Activated naive CD4-positive, alpha-beta T cell treated with anti-CD3 and anti-CD28 coated beads for 36 hours (primary cell): ENCODE data around the gene SLC8B1. TPM values are rescaled to one million over a fixed set of nuclear protein-coding genes. Genes with fewer than 3 reads are reported as not detected.

Experiments used
- CTCF ChIA-PET: fragments of 350-600 bp; sonication (Branson Sonifier 250); formaldehyde crosslinking; loops from one replicate; lab custom pipeline; 2021; ENCODE audit warnings: antibody characterized with exemption; lab: Charles Lee
- DNase-seq: peaks from one replicate; pipeline ENCODE4 v3.0.0-alpha.2; 2020
- H3K27ac Mint-ChIP-seq: one replicate; pipeline ENCODE4 v1.8.0; 2021; ENCODE audit warnings: mild to moderate bottlenecking, mixed read lengths
- H3K27me3 Mint-ChIP-seq: one replicate; pipeline ENCODE4 v1.8.0; 2021; ENCODE audit warnings: low read depth, mixed read lengths
- H3K36me3 Mint-ChIP-seq: one replicate; pipeline ENCODE4 v1.8.0; 2021; ENCODE audit warnings: low read depth, mixed read lengths
- H3K4me1 Mint-ChIP-seq: one replicate; pipeline ENCODE4 v1.8.0; 2021; ENCODE audit warnings: low read depth, mixed read lengths
- H3K4me3 Mint-ChIP-seq: one replicate; pipeline ENCODE4 v1.8.0; 2021; ENCODE audit warnings: mild to moderate bottlenecking, moderate library complexity, mixed read lengths
- H3K9me3 Mint-ChIP-seq: one replicate; pipeline ENCODE4 v1.8.0; 2021; ENCODE audit warnings: mixed read lengths
- intact Hi-C: fragments of 100-400 bp; cut with micrococcal nuclease; formaldehyde crosslinking; loops from one replicate; pipeline ENCODE4 v1.15.1; 2023
- total RNA-seq, 2 experiments: library from RNA; stranded (reverse); gene quantifications; one replicate each; pipeline ENCODE4 v1.2.3, GENCODE V29; 2021

SLC8B1 gene
- total RNA-seq, 2 experiments from 2014 or later: 20.2 to 20.4 TPM

DNA sequence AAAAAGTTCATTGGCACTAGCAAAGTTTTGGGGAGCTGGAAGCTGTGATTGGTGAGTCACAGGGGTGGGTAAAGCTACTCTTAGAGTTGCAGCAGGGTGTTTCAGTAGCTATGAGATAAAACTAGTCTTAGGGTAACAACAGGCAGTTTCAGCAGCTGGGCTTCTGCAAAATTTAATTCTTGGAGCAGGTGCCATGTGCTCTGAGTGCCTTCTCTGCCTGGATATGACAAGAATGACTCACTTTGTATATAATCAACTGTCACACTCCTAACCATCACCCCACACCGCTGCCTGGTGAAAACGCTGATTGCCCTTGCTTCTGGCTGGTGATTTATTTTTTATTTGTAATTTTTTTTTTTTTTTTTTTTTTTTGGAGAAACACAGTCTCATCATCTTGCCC is 13.0 kb upstream of the SLC8B1 start:
- H3K36me3 Mint-ChIP-seq: no peaks in the 10 kb centered on the region
- no peaks in the 10 kb centered on the region for H3K4me1 Mint-ChIP-seq
- intact Hi-C loops: no loop called here
- no peak overlapping the region for H3K27ac Mint-ChIP-seq
- no peaks in the 10 kb centered on the region for H3K9me3 Mint-ChIP-seq
- H3K4me3 Mint-ChIP-seq: no peak overlapping the region
- DNase-seq: no peak
- no peaks in the 10 kb centered on the region for H3K27me3 Mint-ChIP-seq
- CTCF ChIA-PET: no interaction called here

- CTCF ChIA-PET: interaction anchor here (0.6 kb wide), 1 partner anchor 85 kb away, joined by 3 read pairs; no protein-coding TSS in a partner anchor
- no peak for DNase-seq
- Mint-ChIP-seq H3K4me3 (no peak overlapping the region), H3K27ac (no peak overlapping the region), H3K9me3 (no peaks in the 10 kb centered on the region), H3K36me3 (no peaks in the 10 kb centered on the region), H3K27me3 (no peaks in the 10 kb centered on the region), H3K4me1 (no peaks in the 10 kb centered on the region)
- intact Hi-C loops: no loop called here
Measured at GRCh38 chr12:113347107-113347506, 12.2 kb upstream of the SLC8B1 start.

DNA sequence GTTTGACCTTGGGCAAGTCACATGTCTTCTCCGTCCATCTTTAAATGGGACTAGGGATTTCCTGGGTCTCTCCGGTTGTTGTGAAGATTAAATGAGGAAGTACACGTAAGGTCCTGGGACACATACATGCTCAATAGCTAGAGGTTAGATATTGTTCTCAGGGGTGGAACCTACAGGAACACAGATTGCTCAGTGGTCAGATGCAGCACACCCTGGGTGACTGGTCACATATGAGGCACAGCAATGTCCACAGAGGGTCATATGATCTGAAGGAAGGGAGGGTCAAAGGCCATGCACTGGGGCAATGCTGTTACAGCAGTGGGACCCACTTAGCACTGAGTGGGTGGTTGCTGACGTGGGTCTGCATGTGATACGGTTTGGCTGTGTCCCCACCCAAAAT is 11.4 kb upstream of the SLC8B1 start:
- no peak for DNase-seq
- intact Hi-C loops: no loop called here
- no peaks in the 10 kb centered on the region for H3K4me1 Mint-ChIP-seq
- H3K4me3 Mint-ChIP-seq: no peak overlapping the region
- CTCF ChIA-PET: interaction anchor here (0.6 to 0.7 kb wide), 2 partner anchors 10 to 84 kb away, joined by 3 read pairs; no protein-coding TSS in a partner anchor
- no peaks in the 10 kb centered on the region for H3K27me3 Mint-ChIP-seq
- no peaks in the 10 kb centered on the region for H3K9me3 Mint-ChIP-seq
- no peaks in the 10 kb centered on the region for H3K36me3 Mint-ChIP-seq
- H3K27ac Mint-ChIP-seq: no peak overlapping the region

DNA sequence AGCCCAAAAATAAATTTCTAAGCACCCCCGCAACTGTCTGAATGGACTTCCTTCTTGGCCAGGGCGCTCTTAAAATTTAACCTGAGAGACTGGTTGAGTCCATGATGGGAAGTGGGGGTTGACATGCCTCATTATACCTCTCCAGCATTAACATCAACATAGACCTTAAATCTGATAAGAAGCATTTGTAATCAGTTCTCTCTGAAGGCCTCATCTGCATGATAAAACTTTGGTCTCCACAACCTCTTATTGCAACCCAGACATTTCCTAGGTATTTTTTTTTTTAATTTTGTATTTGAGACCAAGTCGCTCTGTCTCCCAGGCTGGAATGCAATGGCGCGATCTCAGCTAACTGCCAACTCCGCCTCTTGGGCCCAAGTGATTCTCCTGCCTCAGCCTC is 10.4 kb upstream of the SLC8B1 start:
- intact Hi-C loops: no loop called here
- H3K4me1 Mint-ChIP-seq: no peaks in the 10 kb centered on the region
- no peak overlapping the region for H3K27ac Mint-ChIP-seq
- no peak overlapping the region for H3K4me3 Mint-ChIP-seq
- H3K36me3 Mint-ChIP-seq: no peaks in the 10 kb centered on the region
- no peaks in the 10 kb centered on the region for H3K27me3 Mint-ChIP-seq
- CTCF ChIA-PET: no interaction called here
- no peak for DNase-seq
- no peaks in the 10 kb centered on the region for H3K9me3 Mint-ChIP-seq

DNA sequence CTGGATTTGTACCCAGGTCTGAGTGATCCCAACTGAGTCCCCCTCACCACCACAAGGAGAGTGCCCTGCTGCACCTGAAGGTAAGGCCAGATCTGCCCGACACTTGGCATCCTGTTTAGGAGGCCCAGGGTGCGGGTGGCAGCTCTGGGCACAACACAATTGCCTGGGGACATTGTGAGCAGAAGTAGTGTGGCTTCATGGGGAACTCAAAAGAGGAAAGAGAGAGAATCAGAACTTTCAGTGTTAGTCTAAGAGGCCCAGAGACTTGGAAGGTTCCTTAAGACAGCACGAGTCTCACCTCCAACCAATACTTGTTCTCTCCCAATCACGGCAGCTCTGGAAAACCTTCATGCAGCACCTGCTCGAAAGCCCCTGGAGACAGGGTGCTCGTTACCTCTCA is 6.6 kb upstream of the SLC8B1 start:
- Mint-ChIP-seq H3K36me3 (no peaks in the 10 kb centered on the region), H3K4me1 (no peaks in the 10 kb centered on the region), H3K4me3 (no peak overlapping the region), H3K9me3 (no peaks in the 10 kb centered on the region), H3K27me3 (no peaks in the 10 kb centered on the region), H3K27ac (no peak overlapping the region)
- CTCF ChIA-PET: no interaction called here
- no peak for DNase-seq
- intact Hi-C loops: no loop called here

DNA sequence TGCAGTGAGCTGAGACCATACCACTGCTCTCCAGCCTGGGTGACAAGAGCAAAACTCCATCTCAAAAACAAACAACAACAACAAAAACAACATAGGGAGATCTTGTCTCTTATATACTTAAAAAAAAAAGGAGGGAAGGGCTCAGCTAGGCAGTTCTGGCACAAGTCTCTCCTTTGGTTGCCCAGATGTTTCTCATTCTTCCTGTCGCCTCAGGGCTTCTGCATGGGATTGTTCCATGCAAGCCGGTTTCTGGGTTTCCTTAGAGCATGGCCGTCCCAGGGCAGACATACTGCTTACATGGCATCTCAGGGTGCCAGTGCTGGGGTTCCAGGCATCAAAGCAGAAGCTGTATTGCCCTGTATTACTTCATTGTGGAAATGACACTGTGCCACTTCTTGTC is 5.2 kb upstream of the SLC8B1 start:
- Mint-ChIP-seq H3K4me3 (no peak overlapping the region), H3K9me3 (no peaks in the 10 kb centered on the region), H3K27me3 (no peaks in the 10 kb centered on the region), H3K27ac (no peak overlapping the region), H3K4me1 (peaks cover 2% of the 10 kb centered on the region), H3K36me3 (no peaks in the 10 kb centered on the region)
- intact Hi-C loops: no loop called here
- no peak for DNase-seq
- CTCF ChIA-PET: no interaction called here

- CTCF ChIA-PET: no interaction called here
- peaks cover 2% of the 10 kb centered on the region for H3K36me3 Mint-ChIP-seq
- H3K4me1 Mint-ChIP-seq: peaks cover 2% of the 10 kb centered on the region
- no peaks in the 10 kb centered on the region for H3K9me3 Mint-ChIP-seq
- no peak overlapping the region for H3K4me3 Mint-ChIP-seq
- H3K27ac Mint-ChIP-seq: no peak overlapping the region
- intact Hi-C loops: no loop called here
- DNase-seq: no peak
- no peaks in the 10 kb centered on the region for H3K27me3 Mint-ChIP-seq
Measured at GRCh38 chr12:113339540-113339939, 4.6 kb upstream of the SLC8B1 start.

GRCh38 chr12:113333877-113334785 is 778 bp downstream of the SLC8B1 start:
- Mint-ChIP-seq H3K4me1 (peaks cover 42% of the 10 kb centered on the region), H3K36me3 (peaks cover 27% of the 10 kb centered on the region), H3K27ac (peak overlapping the region; percentile 84), H3K9me3 (no peaks in the 10 kb centered on the region), H3K27me3 (no peaks in the 10 kb centered on the region), H3K4me3 (peak overlapping the region; percentile 96)
- CTCF ChIA-PET: interaction anchor here (1.8 kb wide), 1 partner anchor 138 kb away, joined by 5 read pairs; no protein-coding TSS in a partner anchor
- intact Hi-C loops: loop anchor here (2.0 to 5.0 kb wide), 3 partner anchors 88 to 628 kb away; partner anchors contain the start of genes SDSL and TPCN1
- peak; percentile 13 for DNase-seq

DNA sequence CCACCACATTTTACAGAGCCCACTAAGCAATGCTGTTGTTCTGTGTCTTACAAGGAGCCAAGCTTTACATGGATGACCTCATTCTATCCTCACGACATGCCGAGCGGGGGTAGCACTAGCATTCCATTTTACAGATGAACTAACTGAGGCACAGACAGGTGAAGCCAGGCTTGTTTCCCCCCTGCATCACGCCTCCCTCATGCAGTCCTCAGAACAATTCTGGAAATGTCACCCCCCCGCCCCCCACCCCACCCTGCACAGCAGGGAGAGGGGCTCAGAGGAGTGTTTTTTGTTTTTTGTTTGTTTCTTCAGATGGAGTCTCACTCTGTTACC is 1.5 kb downstream of the SLC8B1 start:
- H3K27ac Mint-ChIP-seq: no peak overlapping the region
- H3K9me3 Mint-ChIP-seq: no peaks in the 10 kb centered on the region
- intact Hi-C loops: loop anchor here (5.0 kb wide), 2 partner anchors 89 to 629 kb away; partner anchors contain the start of gene SDSL
- H3K4me3 Mint-ChIP-seq: peak overlapping the region; percentile 96
- H3K4me1 Mint-ChIP-seq: peaks cover 45% of the 10 kb centered on the region
- CTCF ChIA-PET: no interaction called here
- peaks cover 32% of the 10 kb centered on the region for H3K36me3 Mint-ChIP-seq
- no peaks in the 10 kb centered on the region for H3K27me3 Mint-ChIP-seq
- DNase-seq: no peak

DNA sequence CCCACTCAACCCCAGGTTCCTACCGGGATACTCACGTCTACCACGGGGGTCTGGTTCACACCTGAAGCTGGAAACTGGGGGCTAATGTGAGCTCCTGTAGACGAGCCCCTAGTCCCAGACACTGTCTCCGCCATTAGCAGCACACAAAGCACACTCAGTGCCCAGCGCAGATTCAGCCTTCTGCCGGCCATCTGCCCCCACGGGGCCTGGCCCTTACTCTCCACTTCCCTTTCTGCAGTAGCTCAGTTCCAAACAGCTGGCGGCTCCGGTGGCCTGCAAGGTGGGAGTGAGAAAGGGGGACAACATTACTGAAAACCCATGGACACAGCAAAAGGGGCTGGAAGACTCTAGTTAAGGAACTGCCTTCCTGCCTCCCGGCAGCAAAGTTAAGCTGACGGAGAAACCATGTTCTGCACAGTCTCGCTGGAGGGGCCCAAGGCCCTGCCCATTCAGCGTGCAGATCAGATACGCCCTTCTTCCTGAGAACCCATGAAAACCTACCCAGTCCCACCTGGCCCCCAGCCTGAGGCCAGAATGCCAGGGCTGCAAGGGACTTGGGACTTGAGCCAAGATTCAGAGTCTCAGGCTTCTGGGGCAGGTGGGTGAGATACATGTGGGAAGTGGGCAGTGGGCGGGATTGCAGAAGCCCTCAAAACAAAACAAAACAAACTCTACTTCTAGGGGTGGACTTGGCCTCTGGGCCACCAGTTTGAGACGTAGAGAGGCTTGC is 2.1 kb downstream of the SLC8B1 start:
- Mint-ChIP-seq H3K36me3 (peaks cover 34% of the 10 kb centered on the region), H3K9me3 (no peaks in the 10 kb centered on the region), H3K27ac (no peak overlapping the region), H3K4me3 (peak overlapping the region; percentile 96), H3K27me3 (no peaks in the 10 kb centered on the region), H3K4me1 (peaks cover 47% of the 10 kb centered on the region)
- no peak for DNase-seq
- CTCF ChIA-PET: interaction anchor here (0.6 to 1.2 kb wide), 2 partner anchors 92 to 93 kb away, joined by 3 read pairs; no protein-coding TSS in a partner anchor
- intact Hi-C loops: loop anchor here (5.0 kb wide), 2 partner anchors 89 to 629 kb away; partner anchors contain the start of gene SDSL

GRCh38 chr12:113330505-113330904 is 4.4 kb downstream of the SLC8B1 start:
- Mint-ChIP-seq H3K27ac (peak overlapping the region; percentile 52), H3K9me3 (no peaks in the 10 kb centered on the region), H3K4me1 (peaks cover 54% of the 10 kb centered on the region), H3K4me3 (no peak overlapping the region), H3K27me3 (no peaks in the 10 kb centered on the region), H3K36me3 (peaks cover 40% of the 10 kb centered on the region)
- DNase-seq: no peak
- intact Hi-C loops: loop anchor here (5.0 kb wide), 2 partner anchors 92 to 632 kb away; partner anchors contain the start of gene SDSL
- CTCF ChIA-PET: no interaction called here

- intact Hi-C loops: loop anchor here (5.0 kb wide), 2 partner anchors 92 to 632 kb away; partner anchors contain the start of gene SDSL
- H3K9me3 Mint-ChIP-seq: no peaks in the 10 kb centered on the region
- peaks cover 40% of the 10 kb centered on the region for H3K36me3 Mint-ChIP-seq
- DNase-seq: no peak
- peak overlapping the region; percentile 52 for H3K27ac Mint-ChIP-seq
- peaks cover 53% of the 10 kb centered on the region for H3K4me1 Mint-ChIP-seq
- no peaks in the 10 kb centered on the region for H3K27me3 Mint-ChIP-seq
- no peak overlapping the region for H3K4me3 Mint-ChIP-seq
- CTCF ChIA-PET: no interaction called here
Measured at GRCh38 chr12:113329791-113330417, 5.0 kb downstream of the SLC8B1 start.
